Thymus (tissue), 11 donors: Measurements from ENCODE around the gene PIM2. TPM values are rescaled to one million over a fixed set of nuclear protein-coding genes. Genes with fewer than 3 reads are reported as not detected.
"Not testable (repeated sequence)": the region's sequence is repeated elsewhere in the genome, so short reads cannot be mapped to it uniquely, and the experiment has no call there.

Experiments
- DNase-seq, 9 donors: peaks; one replicate each; pipeline ENCODE4 v3.0.0-alpha.2; 2013; ENCODE audit warnings: low spot score in 9 of 9, low read depth in 6 of 9, missing footprints in 1 of 9
- H3K27ac ChIP-seq, 2 donors: one replicate each; pipeline ENCODE4 v1.5.1; 2013; ENCODE audit warnings: control low read depth in 1 of 2, low read depth in 1 of 2, low read length in 1 of 2, mild to moderate bottlenecking in 1 of 2, moderate library complexity in 1 of 2
- H3K27me3 ChIP-seq, 2 donors: one replicate each; pipeline ENCODE4 v1.5.1; 2013; ENCODE audit warnings: low read length in 1 of 2; ENCODE audit not compliant: control insufficient read depth in 2 of 2, insufficient read depth in 1 of 2
- H3K36me3 ChIP-seq, 2 donors: one replicate each; pipeline ENCODE4 v1.5.1; 2013; ENCODE audit warnings: low read length in 1 of 2, mild to moderate bottlenecking in 1 of 2, moderate library complexity in 1 of 2; ENCODE audit not compliant: control insufficient read depth in 2 of 2, insufficient read depth in 2 of 2
- H3K4me1 ChIP-seq, 2 donors: one replicate each; pipeline ENCODE4 v1.5.1; 2013; ENCODE audit warnings: low read length in 2 of 2; ENCODE audit not compliant: control insufficient read depth in 2 of 2, insufficient read depth in 2 of 2
- H3K4me3 ChIP-seq, 2 donors: one replicate each; pipeline ENCODE4 v1.5.1; 2013; ENCODE audit warnings: low read length in 2 of 2, control low read depth in 1 of 2, mild to moderate bottlenecking in 1 of 2
- H3K9me3 ChIP-seq, 2 donors: one replicate each; pipeline ENCODE4 v1.5.1; 2013; ENCODE audit warnings: low read length in 1 of 2, mild to moderate bottlenecking in 1 of 2; ENCODE audit not compliant: control insufficient read depth in 2 of 2, insufficient read depth in 1 of 2
- whole genome bisulfite sequencing: extraction: QIAGEN DNeasy Blood & Tissue Kit; methylation state at CpG from one replicate; pipeline ENCODE4 v1.1.7; 2013; 5-methylcytosine and 5-hydroxymethylcytosine counted together
- polyA plus RNA-seq: library from polyadenylated mRNA; stranded (reverse); fragments of 200-250 nt; gene quantifications from one replicate; pipeline ENCODE4 v1.2.3, GENCODE V29; 2013
- total RNA-seq: library from RNA; stranded (reverse); fragments of 120-200 nt; gene quantifications from one replicate; pipeline ENCODE4 v1.2.4, GENCODE V29; 2013
- donor health status: healthy.

Gene PIM2
- total and polyA plus RNA-seq, 2 donors, result 54.2 to 75.4 TPM

DNA sequence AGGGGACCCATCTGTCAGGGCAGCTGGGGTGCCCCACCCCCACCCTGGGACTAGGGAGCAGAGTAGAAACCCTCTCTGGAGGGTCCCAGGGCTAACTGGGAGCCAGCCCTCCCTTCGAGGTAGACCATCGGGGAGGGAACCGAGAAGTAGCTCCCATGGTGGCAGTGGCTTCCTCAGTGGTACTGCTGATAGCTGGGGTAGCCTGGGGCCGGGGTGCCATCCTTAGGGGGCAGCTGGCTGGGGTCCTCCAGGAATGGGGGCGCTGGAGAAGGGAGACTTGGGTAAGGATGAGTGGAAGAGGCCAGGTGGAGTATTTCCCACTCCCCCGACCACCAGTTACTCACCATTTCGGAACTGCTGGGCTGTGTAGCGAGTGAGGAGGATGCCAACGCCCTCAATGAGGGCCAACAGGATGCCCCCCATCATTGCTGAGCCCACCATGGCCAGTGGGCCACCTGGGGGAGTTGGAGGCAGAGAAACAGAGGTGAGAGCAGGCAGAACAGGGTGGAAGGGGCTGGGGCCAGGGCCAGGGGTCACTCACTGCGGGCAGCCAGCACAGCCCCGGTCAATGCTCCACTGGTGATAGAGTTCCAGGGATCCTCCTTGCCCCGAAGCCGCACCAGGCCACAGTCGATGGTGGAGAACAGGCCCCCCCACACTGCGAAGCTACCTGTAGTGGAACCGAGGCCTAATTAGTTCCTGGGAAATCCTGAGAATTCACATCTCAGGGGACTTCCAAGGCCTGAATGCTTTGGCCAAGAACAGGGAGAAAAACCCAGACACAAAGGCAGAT is 25.1 kb downstream of the PIM2 start:
- 99% methylated on average over 16 of the region's 16 CpGs for WGBS
- DNase-seq, result no peak

DNA sequence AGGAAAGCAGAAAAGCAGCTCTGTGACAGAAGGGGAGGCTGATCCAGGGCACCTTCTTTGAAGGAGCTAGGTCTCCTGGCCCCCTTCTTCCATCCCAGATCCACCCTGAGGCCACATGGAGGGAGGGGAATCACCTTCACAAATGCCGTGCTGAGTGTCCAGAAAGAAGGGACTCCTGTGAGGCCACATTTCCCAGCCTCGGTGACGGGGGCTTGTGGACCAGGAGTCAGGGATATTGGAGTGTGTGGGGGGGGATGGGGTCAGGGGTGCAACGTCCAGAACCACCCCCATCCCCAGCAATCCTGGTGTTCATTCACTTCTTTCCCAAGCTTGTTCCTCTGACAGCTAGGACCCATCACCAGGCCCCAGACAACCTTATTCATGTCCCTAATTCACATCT is 25.9 kb downstream of the PIM2 start:
- 98% methylated on average over 4 of the region's 4 CpGs for WGBS

More for the DNA sequence above, 25.1 kb downstream of the PIM2 start:
- Histone ChIP-seq H3K4me3 (no peak overlapping the region), H3K27me3 (peaks cover 0 to 21% of the 10 kb centered on the region in 2 donors), H3K36me3 (peaks cover 12 to 14% of the 10 kb centered on the region in 2 donors), H3K27ac (no peak overlapping the region), H3K9me3 (peaks cover 0 to 6% of the 10 kb centered on the region in 2 donors), H3K4me1 (peaks cover 7 to 17% of the 10 kb centered on the region in 2 donors)

DNA sequence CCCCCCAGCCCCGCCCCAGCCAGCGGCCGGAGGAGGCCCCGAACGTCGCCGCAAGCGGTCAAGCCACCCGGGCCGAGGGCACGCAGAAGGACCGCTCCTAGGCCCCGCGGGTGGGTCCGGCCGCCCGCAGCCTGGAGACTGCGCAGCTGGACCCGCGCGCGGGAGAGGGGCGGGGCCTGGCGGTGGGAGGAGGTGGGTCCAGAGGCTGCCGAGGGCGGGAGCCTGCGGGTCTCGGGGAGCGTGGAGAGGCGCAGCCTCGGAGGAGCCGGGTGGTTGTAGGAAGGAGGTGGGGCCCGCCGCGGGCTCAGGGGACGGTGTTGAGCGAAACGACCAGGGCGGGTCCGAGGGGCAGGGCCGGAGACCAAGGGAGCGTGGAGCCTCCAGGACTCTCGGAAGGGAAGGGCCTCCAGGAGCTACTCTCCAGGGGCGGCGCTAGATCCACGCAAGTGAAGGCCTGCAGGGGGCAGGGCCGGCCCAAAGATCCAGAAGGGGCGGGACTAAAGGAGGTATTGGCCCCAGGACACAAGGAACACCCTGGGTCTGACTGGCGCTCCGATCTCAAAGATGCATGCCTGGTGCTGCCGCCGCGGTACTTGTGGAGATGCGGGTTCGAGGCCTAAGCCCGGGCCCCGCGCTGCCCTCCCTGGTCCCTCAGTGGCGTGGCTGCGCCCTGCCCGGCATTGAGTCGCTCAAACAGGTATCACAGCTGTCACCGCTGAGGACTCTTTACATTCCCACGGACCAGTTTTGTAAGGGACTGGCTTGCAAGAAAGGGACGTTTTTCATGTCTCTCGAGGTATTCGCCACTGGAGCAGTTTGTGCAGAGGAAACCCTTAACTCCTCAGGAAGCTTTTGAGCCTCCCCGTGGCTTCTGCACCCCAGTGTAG is 27.2 kb downstream of the PIM2 start:
- Histone ChIP-seq H3K27ac (peak overlapping the region in 1 of 2 donors; percentile 18), H3K27me3 (peaks cover 0 to 21% of the 10 kb centered on the region in 2 donors), H3K4me1 (peaks cover 3 to 9% of the 10 kb centered on the region in 2 donors), H3K36me3 (peaks cover 12 to 14% of the 10 kb centered on the region in 2 donors), H3K9me3 (peaks cover 0 to 4% of the 10 kb centered on the region in 2 donors), H3K4me3 (peak overlapping the region; percentile 40 to 62)
- peak in 7 of 9 donors; percentile 11 to 76 (median 46) for DNase-seq
- 3% methylated on average over 68 of the region's 68 CpGs for WGBS

More for the DNA sequence above, 25.9 kb downstream of the PIM2 start:
- H3K9me3 ChIP-seq, result peaks cover 0 to 4% of the 10 kb centered on the region in 2 donors
- peaks cover 12 to 14% of the 10 kb centered on the region in 2 donors for H3K36me3 ChIP-seq
- H3K27ac ChIP-seq, result no peak overlapping the region
- DNase-seq, result no peak
- peaks cover 0 to 21% of the 10 kb centered on the region in 2 donors for H3K27me3 ChIP-seq
- H3K4me1 ChIP-seq, result peaks cover 7 to 13% of the 10 kb centered on the region in 2 donors
- no peak overlapping the region for H3K4me3 ChIP-seq

DNA sequence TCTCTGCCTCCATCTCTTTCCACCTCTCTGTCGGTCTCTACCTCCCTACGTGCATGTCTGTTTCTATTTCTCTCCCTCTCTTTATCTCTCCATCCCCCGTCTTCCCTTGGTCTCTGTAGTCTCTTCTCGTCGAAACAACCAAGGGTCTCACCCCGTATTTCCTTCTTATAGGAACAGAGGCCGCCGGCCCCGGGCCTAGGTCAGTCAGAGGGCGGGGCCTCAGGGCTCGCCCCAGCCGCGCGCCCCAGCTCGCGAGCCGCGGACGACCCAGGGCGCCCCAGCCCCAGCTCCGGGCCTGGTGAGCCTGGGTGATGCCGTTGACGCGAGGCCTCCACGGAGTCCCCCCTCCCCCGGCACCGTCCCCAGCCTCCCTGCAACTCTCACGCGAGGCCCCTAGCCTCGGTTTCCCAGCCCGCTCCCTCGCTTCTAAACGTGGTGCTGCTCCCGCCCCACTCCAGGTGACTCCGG is 27.9 kb downstream of the PIM2 start:
- peaks cover 12 to 14% of the 10 kb centered on the region in 2 donors for H3K36me3 ChIP-seq
- DNase-seq, result peak in 1 of 9 donors; percentile 13
- 2% methylated on average over 35 of the region's 35 CpGs for WGBS
- H3K4me1 ChIP-seq, result peaks cover 0 to 6% of the 10 kb centered on the region in 2 donors
- peak overlapping the region in 1 of 2 donors; percentile 62 for H3K4me3 ChIP-seq
- peak overlapping the region in 1 of 2 donors; percentile 18 for H3K27ac ChIP-seq
- H3K27me3 ChIP-seq, result peaks cover 0 to 21% of the 10 kb centered on the region in 2 donors
- H3K9me3 ChIP-seq, result peaks cover 0 to 4% of the 10 kb centered on the region in 2 donors

DNA sequence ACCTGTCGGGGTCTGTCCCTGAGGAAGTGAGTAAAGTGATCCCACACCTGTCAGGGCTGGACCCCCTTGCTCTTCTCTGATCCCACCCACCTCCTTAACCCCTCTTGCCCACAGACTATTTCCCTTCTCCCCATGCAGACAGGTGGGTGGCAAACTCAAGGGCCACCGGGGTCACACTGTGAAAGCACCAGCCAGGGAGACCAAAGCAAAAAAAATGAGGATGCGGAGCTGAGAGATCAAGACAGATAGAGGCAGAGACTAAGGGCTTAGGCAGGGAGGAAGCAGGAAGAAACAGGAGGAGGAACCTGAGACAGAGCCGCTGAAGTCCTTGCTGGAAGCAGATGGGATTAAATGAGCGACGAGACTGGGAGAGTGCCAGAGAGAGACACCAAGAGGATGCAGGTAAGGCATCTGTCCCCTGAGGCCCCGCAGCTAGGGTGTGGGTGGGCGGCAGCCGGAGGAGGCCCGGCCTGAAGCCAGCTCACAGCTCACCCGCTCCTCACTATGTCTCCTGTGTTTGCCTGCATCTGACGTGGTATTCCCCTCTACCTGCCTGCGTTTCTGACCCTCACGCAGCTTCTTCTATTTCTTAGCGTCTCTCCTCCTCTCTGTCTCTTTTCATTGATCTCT is 28.4 kb downstream of the PIM2 start:
- peak overlapping the region in 1 of 2 donors; percentile 62 for H3K4me3 ChIP-seq

DNA sequence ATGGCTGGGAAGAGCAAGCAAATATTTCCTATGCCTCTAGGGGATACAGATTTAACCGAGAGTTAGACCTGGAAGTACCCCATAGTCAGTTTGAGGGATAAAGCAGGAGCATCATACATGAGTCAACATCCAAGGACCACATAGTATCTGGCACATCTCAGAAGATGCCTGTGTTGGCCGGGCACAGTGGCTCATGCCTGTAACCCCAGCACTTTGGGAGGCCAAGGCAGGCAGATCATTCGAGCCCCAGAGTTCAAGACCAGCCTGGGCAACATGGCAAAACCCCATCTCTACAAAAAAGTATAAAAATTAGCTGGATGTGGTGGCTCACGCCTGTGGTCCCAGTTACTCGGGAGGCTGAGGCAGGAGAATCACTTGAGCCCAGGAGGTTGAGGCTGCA is 32.2 kb downstream of the PIM2 start:
- H3K27me3 ChIP-seq, result peaks cover 0 to 17% of the 10 kb centered on the region in 2 donors
- WGBS, result 95% methylated on average over 5 of the region's 5 CpGs
- DNase-seq, result not testable (repeated sequence)

More for the DNA sequence above, 28.4 kb downstream of the PIM2 start:
- Histone ChIP-seq H3K27me3 (peaks cover 0 to 21% of the 10 kb centered on the region in 2 donors), H3K4me1 (peaks cover 0 to 6% of the 10 kb centered on the region in 2 donors), H3K27ac (no peak overlapping the region), H3K36me3 (peaks cover 12 to 14% of the 10 kb centered on the region in 2 donors), H3K9me3 (peaks cover 0 to 4% of the 10 kb centered on the region in 2 donors)
- no peak for DNase-seq
- 31% methylated on average over 15 of the region's 15 CpGs for WGBS

DNA sequence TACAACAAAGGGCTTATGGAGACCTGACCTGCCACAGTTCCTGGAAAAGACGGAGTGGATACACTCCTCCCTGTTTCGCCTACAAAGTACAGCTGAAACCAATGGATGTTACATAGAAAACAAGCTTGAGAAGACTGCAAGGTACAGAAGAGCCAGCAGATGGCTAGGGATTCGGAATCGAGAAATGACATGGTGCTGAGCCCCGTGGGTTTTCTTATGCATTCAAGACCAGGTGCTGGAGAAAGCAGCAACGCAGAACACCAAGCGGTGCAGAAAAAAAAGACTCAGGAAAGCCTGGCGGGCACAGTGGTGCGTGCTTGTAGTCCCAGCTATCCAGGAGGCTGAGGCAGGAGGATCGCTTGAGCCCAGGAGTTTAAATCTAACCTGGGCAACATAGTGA is 35.1 kb downstream of the PIM2 start:
- no peak overlapping the region for H3K4me3 ChIP-seq
- H3K27ac ChIP-seq, result no peak overlapping the region
- H3K27me3 ChIP-seq, result no peaks in the 10 kb centered on the region
- H3K9me3 ChIP-seq, result no peaks in the 10 kb centered on the region
- H3K4me1 ChIP-seq, result no peaks in the 10 kb centered on the region
- DNase-seq, result no peak
- WGBS, result 83% methylated on average over 10 of the region's 10 CpGs
- no peaks in the 10 kb centered on the region for H3K36me3 ChIP-seq

More for the DNA sequence above, 32.2 kb downstream of the PIM2 start:
- H3K27ac ChIP-seq, H3K9me3 ChIP-seq, H3K4me3 ChIP-seq, H3K4me1 ChIP-seq, H3K36me3 ChIP-seq: not testable (repeated sequence)

DNA sequence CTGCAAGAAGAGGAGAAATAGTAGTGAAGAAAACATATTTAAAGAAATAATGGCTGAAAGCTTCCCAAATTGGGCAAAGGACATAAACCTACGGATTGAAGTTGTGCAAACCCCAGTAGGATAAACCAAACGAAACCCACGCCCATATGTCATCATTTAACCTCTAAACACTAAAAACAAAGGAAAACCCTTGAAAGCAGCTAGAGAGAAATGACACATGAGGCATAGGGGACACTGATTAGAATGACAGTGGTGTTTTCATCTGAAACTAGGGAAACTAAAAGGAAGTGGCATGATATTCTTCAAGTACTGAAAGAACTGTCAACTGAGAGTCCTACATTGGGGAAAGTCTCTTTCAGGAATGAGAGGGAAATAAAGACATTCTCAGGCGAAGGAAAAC is 41.9 kb downstream of the PIM2 start:
- not testable (repeated sequence) for H3K4me1 ChIP-seq, H3K9me3 ChIP-seq, H3K27me3 ChIP-seq, DNase-seq, H3K36me3 ChIP-seq, H3K4me3 ChIP-seq, H3K27ac ChIP-seq
- WGBS, result 81% methylated on average over 4 of the region's 4 CpGs
